Smooth muscle cell (in vitro differentiated cells): ENCODE measurements around the gene PDE3A. TPM values are rescaled to one million over a fixed set of nuclear protein-coding genes. Genes with fewer than 3 reads are reported as not detected.

ENCODE experiments used
- DNase-seq: peaks from one replicate; lab custom pipeline; 2025; ENCODE audit not compliant: unreplicated experiment; lab: John Stamatoyannopoulos, UW
- H2AFZ ChIP-seq: fragments of 200-600 bp; sonication (generic); 2 replicates; pipeline ENCODE4 v1.6.0; 2016; ENCODE audit warnings: antibody characterized with exemption, low read depth, mild to moderate bottlenecking
- H3F3A ChIP-seq: fragments of 200-600 bp; sonication (generic); 2 replicates; pipeline ENCODE4 v1.6.0; 2017; ENCODE audit warnings: antibody characterized with exemption, low read depth
- H3K27ac ChIP-seq: fragments of 200-600 bp; sonication (generic); 2 replicates; pipeline ENCODE4 v1.5.1; 2016; ENCODE audit warnings: low read depth, mild to moderate bottlenecking
- H3K27me3 ChIP-seq: fragments of 200-600 bp; sonication (generic); 2 replicates; pipeline ENCODE4 v1.6.1; 2016; ENCODE audit warnings: low read depth, mild to moderate bottlenecking
- H3K36me3 ChIP-seq: fragments of 200-600 bp; sonication (generic); 2 replicates; pipeline ENCODE4 v1.5.1; 2016; ENCODE audit warnings: low read depth
- H3K4me1 ChIP-seq: fragments of 200-600 bp; sonication (generic); 2 replicates; pipeline ENCODE4 v1.5.1; 2016; ENCODE audit warnings: low read depth
- H3K4me2 ChIP-seq: fragments of 200-600 bp; sonication (generic); 2 replicates; pipeline ENCODE4 v1.6.0; 2016; ENCODE audit warnings: mild to moderate bottlenecking
- H3K4me3 ChIP-seq: fragments of 200-600 bp; sonication (generic); 2 replicates; pipeline ENCODE4 v1.5.1; 2016; ENCODE audit warnings: mild to moderate bottlenecking
- H3K79me2 ChIP-seq: fragments of 200-600 bp; sonication (generic); 2 replicates; pipeline ENCODE4 v1.6.0; 2016; ENCODE audit warnings: low read depth, mild to moderate bottlenecking
- H3K9ac ChIP-seq: fragments of 200-600 bp; sonication (generic); 2 replicates; pipeline ENCODE4 v1.6.0; 2016; ENCODE audit warnings: low read depth
- H3K9me3 ChIP-seq: fragments of 200-600 bp; sonication (generic); replicated peaks from 2 replicates; pipeline ENCODE4 v1.5.1; 2016; ENCODE audit warnings: low read depth
- H4K20me1 ChIP-seq: fragments of 200-600 bp; sonication (generic); 2 replicates; pipeline ENCODE4 v1.6.0; 2016; ENCODE audit warnings: low read depth
- WGBS: methylation state at CpG from one replicate; pipeline ENCODE4 v1.1.7; 2016; ENCODE audit warnings: low lambda C conversion rate; 5-methylcytosine and 5-hydroxymethylcytosine counted together
- polyA plus RNA-seq: library from polyadenylated mRNA; unstranded; fragments of >200 nt; fragmentation: Nextera tagmentation; extraction: Ambion mirVana; gene quantifications from 2 replicates; pipeline ENCODE4 v1.2.1, GENCODE V29; 2016
- total RNA-seq: library from RNA; depleted of rRNA; stranded (reverse); fragments of >200 nt; gene quantifications from 2 replicates; pipeline ENCODE4 v1.2.3, GENCODE V29; 2014
- TF ChIP-seq, protein P1 (sequence below): fragments of 200-600 bp; sonication (generic); IDR thresholded peaks from 2 replicates; pipeline ENCODE4 v1.5.1; 2017; ENCODE audit warnings: borderline replicate concordance, mild to moderate bottlenecking, antibody characterized with exemption; ENCODE audit not compliant: insufficient read depth, poor library complexity, severe bottlenecking

The PDE3A gene
- total and polyA plus RNA-seq, 2 experiments from 2014 or later, result 1.3 to 6.1 TPM

DNA sequence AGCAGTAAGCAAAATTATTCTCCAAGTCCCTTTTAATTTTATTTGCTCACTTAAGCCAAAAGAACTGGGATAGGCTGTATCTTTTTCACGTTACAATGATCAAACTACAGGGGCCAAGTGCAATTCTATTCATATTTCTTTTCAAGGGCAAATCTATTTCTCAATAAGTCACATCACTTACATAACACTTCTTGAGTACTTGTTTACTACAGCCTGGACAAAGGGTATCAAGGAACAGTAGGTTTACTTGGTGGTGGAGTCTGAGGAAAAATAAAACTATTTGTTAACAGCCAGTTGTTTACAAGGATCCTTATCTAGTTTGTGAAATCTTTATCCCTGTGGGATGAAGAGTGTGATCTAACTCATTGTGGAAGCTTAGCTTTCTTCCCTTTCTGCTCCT, 72.1 kb downstream of the PDE3A start:
- H3K36me3 ChIP-seq, result no peaks in the 10 kb centered on the region
- peaks cover 5% of the 10 kb centered on the region for H3K4me1 ChIP-seq
- DNase-seq, result no peak
- H3K4me3 ChIP-seq, result no peak overlapping the region
- H3F3A ChIP-seq, result no peaks in the 10 kb centered on the region
- no peak overlapping the region for H2AFZ ChIP-seq
- no peak overlapping the region for H3K27ac ChIP-seq
- no peak overlapping the region for H3K9ac ChIP-seq
- H3K9me3 ChIP-seq, result no peaks in the 10 kb centered on the region
- TF ChIP-seq, protein P1, sequence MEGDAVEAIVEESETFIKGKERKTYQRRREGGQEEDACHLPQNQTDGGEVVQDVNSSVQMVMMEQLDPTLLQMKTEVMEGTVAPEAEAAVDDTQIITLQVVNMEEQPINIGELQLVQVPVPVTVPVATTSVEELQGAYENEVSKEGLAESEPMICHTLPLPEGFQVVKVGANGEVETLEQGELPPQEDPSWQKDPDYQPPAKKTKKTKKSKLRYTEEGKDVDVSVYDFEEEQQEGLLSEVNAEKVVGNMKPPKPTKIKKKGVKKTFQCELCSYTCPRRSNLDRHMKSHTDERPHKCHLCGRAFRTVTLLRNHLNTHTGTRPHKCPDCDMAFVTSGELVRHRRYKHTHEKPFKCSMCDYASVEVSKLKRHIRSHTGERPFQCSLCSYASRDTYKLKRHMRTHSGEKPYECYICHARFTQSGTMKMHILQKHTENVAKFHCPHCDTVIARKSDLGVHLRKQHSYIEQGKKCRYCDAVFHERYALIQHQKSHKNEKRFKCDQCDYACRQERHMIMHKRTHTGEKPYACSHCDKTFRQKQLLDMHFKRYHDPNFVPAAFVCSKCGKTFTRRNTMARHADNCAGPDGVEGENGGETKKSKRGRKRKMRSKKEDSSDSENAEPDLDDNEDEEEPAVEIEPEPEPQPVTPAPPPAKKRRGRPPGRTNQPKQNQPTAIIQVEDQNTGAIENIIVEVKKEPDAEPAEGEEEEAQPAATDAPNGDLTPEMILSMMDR, result no peak
- no peaks in the 10 kb centered on the region for H4K20me1 ChIP-seq
- H3K79me2 ChIP-seq, result no peaks in the 10 kb centered on the region
- 72% methylated on average over 1 of the region's 1 CpG for WGBS
- H3K4me2 ChIP-seq, result no peak overlapping the region
- no peaks in the 10 kb centered on the region for H3K27me3 ChIP-seq

DNA sequence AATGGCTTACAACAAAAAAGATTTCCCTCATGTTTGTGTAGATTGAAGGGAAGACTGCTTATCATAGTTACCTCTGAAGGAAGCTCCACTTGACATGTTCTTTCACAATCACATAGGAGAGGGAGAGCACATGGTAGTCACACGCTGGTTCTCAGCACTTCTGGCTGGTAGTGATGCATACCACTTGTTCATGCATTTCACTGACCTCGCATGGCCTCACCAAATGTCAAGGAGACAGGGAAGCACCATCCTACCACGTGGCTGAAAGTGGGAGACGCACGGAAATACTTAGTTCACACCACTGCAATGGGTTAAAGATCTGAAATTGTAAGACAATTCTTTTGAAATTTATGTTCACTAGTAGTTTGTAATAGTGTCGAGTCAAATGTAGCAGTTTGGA, 74.0 kb downstream of the PDE3A start:
- Histone ChIP-seq H3F3A (no peaks in the 10 kb centered on the region), H3K9me3 (no peaks in the 10 kb centered on the region), H2AFZ (no peak overlapping the region), H3K4me1 (peaks cover 5% of the 10 kb centered on the region), H3K36me3 (no peaks in the 10 kb centered on the region), H3K4me3 (no peak overlapping the region), H3K9ac (no peak overlapping the region), H4K20me1 (no peaks in the 10 kb centered on the region), H3K27ac (no peak overlapping the region), H3K4me2 (no peak overlapping the region), H3K79me2 (no peaks in the 10 kb centered on the region), H3K27me3 (no peaks in the 10 kb centered on the region)
- DNase-seq, result no peak
- TF ChIP-seq, protein P1, result no peak
- WGBS, result 75% methylated on average over 6 of the region's 6 CpGs

DNA sequence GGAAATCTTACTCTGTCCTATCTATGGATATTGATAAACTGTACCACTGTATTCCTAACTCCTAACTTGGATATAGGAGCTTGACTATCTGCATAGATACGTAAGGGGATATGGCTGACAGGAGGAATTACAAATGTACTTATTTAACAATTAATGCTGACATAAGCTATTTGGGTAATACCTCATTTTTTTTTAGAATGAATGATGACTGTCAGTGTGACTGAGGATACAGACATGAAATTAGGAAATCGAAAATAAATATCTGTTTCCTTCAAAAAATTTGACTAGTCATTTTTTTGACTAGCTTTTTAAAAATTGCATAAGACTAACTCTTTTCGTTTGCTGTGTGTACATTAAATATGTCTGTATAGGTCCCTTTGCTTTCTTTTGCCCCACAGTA, 74.9 kb downstream of the PDE3A start:
- no peaks in the 10 kb centered on the region for H3F3A ChIP-seq
- 86% methylated on average over 3 of the region's 3 CpGs for WGBS
- H3K27me3 ChIP-seq, result no peaks in the 10 kb centered on the region
- TF ChIP-seq, protein P1, result no peak
- no peaks in the 10 kb centered on the region for H4K20me1 ChIP-seq
- no peak overlapping the region for H3K27ac ChIP-seq
- H3K36me3 ChIP-seq, result no peaks in the 10 kb centered on the region
- no peak overlapping the region for H3K4me3 ChIP-seq
- peaks cover 5% of the 10 kb centered on the region for H3K4me1 ChIP-seq
- H2AFZ ChIP-seq, result no peak overlapping the region
- DNase-seq, result no peak
- no peaks in the 10 kb centered on the region for H3K9me3 ChIP-seq
- H3K9ac ChIP-seq, result no peak overlapping the region
- H3K4me2 ChIP-seq, result no peak overlapping the region
- no peaks in the 10 kb centered on the region for H3K79me2 ChIP-seq

DNA sequence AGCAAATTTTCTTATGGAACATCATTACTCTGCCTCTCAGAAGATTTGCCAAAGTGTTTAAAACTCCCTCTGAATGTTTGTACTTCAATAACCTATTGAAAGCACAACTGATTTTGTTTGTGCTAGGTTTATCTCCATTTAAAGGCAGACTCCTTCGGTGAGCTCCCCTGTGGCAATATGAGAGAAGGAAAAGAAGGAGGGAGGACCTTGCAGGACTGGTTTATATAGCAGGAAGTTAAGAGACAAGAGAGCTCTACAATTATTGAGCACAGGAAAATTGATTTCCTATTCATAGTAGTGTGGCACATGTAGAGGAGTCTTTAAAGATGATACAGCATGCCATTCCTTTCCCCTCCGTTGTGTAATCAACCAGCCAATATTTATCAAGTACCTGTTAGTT, 75.5 kb downstream of the PDE3A start:
- H3K9ac ChIP-seq, result no peak overlapping the region
- no peaks in the 10 kb centered on the region for H4K20me1 ChIP-seq
- peaks cover 5% of the 10 kb centered on the region for H3K4me1 ChIP-seq
- no peaks in the 10 kb centered on the region for H3K79me2 ChIP-seq
- H3K27ac ChIP-seq, result no peak overlapping the region
- TF ChIP-seq, protein P1, result no peak
- no peaks in the 10 kb centered on the region for H3K36me3 ChIP-seq
- no peaks in the 10 kb centered on the region for H3K27me3 ChIP-seq
- 47% methylated on average over 2 of the region's 2 CpGs for WGBS
- no peaks in the 10 kb centered on the region for H3K9me3 ChIP-seq
- no peak overlapping the region for H3K4me2 ChIP-seq
- no peak overlapping the region for H3K4me3 ChIP-seq
- H3F3A ChIP-seq, result no peaks in the 10 kb centered on the region
- no peak overlapping the region for H2AFZ ChIP-seq
- no peak for DNase-seq
